Eye (tissue), 1 donor: Measurements from ENCODE around the gene SEMA6A.
A peak's percentile ranks its signal among the peaks of the same experiment; 100 is the strongest.
"Not testable (repeated sequence)": the region's sequence is repeated elsewhere in the genome, so short reads cannot be mapped to it uniquely, and the experiment has no call there.

ENCODE experiments used
- DNase-seq: peaks from one replicate; pipeline ENCODE4 v3.0.0-alpha.2; 2015

The SEMA6A gene

GRCh38 chr5:116546033-116546742 lies 28.4 kb downstream of the SEMA6A start:
- DNase-seq, result no peak

GRCh38 chr5:116545465-116545864 lies 29.2 kb downstream of the SEMA6A start:
- DNase-seq, result not testable (repeated sequence)

- no peak for DNase-seq
Observed at GRCh38 chr5:116544531-116545241, 29.9 kb downstream of the SEMA6A start.

- no peak for DNase-seq
Observed at GRCh38 chr5:116543501-116543900, 31.1 kb downstream of the SEMA6A start.

GRCh38 chr5:116542619-116543018 lies 32.0 kb downstream of the SEMA6A start:
- DNase-seq, result no peak

- no peak for DNase-seq
Observed at GRCh38 chr5:116539222-116539621, 35.4 kb downstream of the SEMA6A start.

GRCh38 chr5:116536316-116537083 lies 38.1 kb downstream of the SEMA6A start:
- DNase-seq, result no peak

- no peak for DNase-seq
Observed at GRCh38 chr5:116534964-116535651, 39.5 kb downstream of the SEMA6A start.

- DNase-seq, result no peak
Observed at GRCh38 chr5:116532762-116533525, 41.7 kb downstream of the SEMA6A start.

GRCh38 chr5:116531635-116532034 lies 43.0 kb downstream of the SEMA6A start:
- no peak for DNase-seq

- no peak for DNase-seq
Observed at GRCh38 chr5:116531117-116531516, 43.5 kb downstream of the SEMA6A start.

- no peak for DNase-seq
Observed at GRCh38 chr5:116530276-116530675, 44.3 kb downstream of the SEMA6A start.

GRCh38 chr5:116529615-116530014 lies 45.0 kb downstream of the SEMA6A start:
- DNase-seq, result no peak

- DNase-seq, result peak; percentile 75
Observed at GRCh38 chr5:116528519-116529234, 45.9 kb downstream of the SEMA6A start.

GRCh38 chr5:116527582-116527981 lies 47.0 kb downstream of the SEMA6A start:
- DNase-seq, result no peak

- no peak for DNase-seq
Observed at GRCh38 chr5:116525674-116526073, 48.9 kb downstream of the SEMA6A start.

GRCh38 chr5:116524966-116525365 lies 49.7 kb downstream of the SEMA6A start:
- no peak for DNase-seq

- no peak for DNase-seq
Observed at GRCh38 chr5:116524051-116524904, 50.3 kb downstream of the SEMA6A start.

- not testable (repeated sequence) for DNase-seq
Observed at GRCh38 chr5:116523182-116523581, 51.4 kb downstream of the SEMA6A start.

- DNase-seq, result no peak
Observed at GRCh38 chr5:116522356-116523136, 52.1 kb downstream of the SEMA6A start.
